GM18873 (cell line): ENCODE measurements around the gene GAB1.
A peak's percentile ranks its signal among the peaks of the same experiment; 100 is the strongest.

Experiments
- ATAC-seq: cut with Tn5 transposase; IDR thresholded peaks from one replicate; pipeline ENCODE4 v1.9.1; 2021; ENCODE audit warnings: mild to moderate bottlenecking, moderate library complexity, moderate number of reproducible peaks; ENCODE audit not compliant: unreplicated experiment, low FRiP score

The GAB1 gene

DNA sequence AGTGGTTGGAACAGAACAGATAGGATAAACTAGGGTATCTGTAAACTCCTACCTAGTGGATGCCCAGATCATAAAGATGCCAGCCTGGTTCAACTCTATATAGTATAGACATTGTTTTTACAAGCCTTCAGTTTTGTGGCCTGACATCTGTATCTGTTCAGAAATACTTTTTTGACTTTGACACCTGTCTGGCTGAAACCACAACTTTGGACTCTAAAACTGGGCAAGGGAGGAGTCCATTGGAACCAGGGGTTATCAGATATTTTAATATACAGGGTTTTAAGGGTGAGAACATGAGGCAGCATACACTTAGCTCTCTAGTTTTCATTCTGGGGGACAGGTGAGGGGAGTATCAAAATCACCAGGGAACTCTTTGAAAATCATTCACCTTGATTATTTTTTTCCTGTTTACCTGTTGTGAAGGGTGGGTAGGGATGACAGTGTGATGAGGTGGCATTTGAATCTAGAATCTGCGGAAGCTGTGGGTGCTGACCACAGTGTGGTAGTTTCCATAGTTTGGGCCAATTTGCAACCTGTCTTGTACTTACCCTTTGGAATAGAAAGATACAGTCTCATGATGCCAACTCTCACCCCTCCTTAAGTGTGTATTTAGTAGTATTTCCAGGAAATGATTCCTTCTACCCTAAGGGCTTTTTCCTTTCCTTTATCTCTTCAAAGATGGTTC, 20.6 kb downstream of the GAB1 start:
- no peak for ATAC-seq

DNA sequence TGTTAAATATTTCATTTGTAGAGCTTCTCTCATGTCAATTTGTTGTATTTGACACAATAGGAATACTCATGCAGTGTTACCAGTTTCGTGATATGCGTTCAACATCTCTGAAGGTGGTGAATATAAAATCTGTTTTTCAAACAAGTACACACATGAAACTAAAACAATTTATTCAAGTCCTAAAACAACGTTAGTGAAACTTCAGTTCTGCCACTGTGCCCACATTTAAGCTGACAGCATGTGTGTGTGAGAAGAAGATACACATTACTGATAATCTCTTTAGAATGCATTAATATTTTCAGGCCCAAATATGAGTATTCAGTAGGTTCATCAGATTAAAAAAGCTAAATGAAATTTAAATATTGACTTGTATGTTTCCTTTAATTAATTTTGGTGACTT, 21.7 kb downstream of the GAB1 start:
- no peak for ATAC-seq

DNA sequence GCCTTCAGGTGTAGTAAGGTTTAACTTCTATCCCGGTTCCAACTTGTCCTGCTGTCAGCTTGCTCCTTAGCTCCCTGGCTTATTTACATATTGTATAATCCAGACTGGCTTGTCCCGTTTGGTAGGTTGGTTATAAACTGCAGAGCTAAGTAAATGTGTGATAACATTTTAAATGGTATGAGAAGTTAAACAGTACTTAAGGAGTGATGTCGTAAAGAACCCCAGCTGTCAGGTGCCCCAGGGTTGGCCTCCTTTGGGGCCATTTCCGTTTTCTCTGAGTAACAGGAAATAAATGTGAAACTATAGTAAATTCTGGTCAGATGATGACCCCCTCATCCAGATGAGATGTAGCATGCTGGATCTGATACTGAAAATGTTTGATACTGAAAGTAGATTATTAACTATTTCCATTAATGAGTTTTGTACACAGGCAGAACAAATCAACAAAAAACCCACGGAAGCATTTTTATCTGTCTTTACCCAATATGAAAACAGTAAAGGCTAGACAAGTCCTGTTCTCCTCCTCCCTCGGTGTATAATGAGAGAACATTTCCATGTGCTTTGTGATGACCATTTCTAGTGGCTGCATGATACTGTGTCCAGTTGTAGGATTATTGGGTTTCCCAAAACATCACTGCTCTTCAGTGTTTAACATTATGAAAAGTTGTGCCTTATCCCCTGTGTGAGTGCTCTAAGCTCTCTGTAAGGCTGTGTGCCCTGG, 22.4 kb downstream of the GAB1 start:
- ATAC-seq: peak; percentile 92

DNA sequence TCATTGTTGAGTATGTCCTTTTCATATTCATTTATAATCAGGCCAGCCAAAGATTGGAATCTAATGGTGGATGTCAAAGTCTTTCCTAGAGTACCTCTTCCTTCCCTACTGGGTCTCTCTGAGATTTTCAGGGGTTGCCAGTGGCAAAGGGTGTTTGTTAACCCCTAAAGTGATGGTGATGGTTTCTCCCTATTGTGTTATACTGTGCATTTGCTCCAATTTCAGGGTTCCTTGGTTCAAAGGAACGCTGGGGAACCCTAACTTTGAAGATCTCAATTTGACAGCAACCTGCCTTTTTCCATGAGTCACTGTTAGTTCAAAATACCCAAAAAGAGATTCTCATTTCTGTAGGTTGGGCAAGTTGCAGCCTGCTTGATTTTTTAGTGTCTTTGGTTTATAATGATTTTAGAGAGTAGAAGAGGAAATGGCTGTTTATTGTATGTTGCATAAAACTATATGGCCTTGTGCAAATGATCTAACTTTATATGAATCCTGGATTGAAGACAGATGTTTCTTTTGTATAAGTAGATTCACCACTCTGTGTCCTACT, 23.0 kb downstream of the GAB1 start:
- ATAC-seq: no peak

DNA sequence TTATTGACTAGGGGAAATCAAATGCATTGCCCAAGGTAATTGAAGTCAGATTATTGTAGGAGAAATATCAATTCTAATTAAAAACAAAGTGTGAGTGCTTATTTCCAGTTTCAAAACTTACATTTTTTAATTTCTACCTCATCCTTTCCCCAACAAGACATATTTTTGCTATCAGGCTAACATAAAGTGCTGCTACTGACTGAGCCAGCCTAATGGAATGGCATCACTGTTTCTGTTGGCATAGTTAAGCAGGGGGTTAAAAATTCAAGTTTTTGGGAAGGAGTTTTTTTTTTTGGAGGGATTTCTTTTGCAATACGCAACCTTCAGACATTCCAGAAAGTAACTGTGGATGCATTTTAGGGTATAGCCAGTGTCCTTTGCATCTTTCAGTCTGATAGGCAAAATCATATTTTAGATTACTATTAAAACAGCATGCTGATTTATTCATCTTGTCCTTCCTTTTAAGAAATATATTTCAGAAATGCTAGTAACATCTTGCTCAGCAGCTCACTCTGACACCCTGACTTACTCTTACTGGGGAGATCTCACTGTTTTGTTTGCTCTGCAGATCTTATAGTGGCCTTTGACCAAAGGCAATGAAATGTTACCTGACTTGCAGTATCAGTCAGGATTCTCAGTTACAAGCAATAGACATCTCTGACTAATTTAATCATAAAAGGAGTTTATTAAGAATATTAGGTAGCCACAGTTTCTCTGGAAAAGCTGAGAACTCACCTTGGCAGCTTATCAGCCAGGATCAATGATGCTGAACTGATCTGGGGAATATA, 24.4 kb downstream of the GAB1 start:
- no peak for ATAC-seq

DNA sequence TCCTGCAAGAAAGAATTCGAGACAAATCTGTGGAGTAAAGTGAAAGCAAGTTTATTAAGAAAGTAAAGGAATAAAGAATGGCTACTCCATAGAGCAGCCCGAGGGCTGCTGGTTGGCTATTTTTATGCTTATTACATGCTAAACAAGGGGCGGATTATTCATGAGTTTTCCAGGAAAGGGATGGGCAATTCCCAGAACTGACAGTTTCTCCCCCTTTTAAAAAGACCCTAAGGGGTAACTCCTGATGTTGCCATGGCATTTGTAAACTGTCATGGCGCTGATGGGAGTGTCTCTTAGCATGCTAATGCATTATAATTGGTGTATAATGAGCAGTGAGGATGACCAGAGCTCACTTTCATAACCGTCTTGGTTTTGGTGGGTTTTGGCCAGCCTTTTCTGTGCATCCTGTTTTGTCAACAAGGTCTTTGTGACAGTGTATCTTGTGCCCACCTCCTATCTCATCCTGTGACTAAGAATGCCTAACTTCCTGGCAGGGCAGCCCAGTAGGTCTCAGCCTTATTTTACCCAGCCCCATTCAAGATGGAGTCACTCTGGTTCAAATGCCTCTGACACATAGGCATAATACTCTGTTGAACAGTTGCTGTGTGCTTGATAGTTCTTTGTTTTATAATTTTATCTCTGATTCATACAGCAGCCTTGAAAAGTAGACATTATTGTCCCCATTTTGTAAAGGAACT, 25.8 kb downstream of the GAB1 start:
- no peak for ATAC-seq

DNA sequence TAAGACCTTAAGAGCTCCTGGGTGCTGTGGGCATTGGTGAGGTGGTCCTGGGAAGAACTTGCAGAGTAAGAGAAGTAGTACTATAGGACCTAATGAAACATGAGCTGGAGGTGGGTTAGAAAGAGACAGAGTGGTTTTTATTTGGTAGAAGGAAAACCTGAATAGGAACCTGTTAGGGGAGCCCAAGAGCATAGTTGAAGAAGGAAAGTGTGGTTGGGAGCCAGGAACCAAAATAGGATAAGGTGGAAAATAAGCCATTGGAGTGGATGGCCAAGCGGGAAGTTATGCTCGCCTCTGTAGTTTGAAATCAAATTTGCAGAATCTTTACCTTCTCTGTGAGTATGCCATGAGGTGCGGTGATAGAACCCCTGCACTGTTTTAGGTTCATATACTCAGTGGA, 26.7 kb downstream of the GAB1 start:
- no peak for ATAC-seq

DNA sequence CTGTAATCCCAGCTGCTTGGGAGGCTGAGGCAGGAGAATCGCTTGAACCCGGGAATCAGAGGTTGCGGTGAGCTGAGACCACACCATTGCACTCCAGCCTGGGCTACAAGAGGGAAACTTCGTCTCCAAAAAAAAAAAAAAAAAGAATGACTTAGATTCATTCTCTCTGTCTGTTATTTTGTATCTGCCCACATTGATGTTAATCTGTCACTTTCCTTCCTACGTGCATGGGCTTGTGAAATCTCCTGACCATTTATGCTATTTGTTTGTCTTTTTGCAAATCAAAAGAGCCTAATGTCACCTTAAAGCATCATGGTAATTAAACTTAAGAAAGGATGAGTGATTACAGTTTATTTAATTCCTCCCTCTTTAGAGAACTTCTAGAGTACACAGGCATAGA, 27.4 kb downstream of the GAB1 start:
- ATAC-seq: no peak

DNA sequence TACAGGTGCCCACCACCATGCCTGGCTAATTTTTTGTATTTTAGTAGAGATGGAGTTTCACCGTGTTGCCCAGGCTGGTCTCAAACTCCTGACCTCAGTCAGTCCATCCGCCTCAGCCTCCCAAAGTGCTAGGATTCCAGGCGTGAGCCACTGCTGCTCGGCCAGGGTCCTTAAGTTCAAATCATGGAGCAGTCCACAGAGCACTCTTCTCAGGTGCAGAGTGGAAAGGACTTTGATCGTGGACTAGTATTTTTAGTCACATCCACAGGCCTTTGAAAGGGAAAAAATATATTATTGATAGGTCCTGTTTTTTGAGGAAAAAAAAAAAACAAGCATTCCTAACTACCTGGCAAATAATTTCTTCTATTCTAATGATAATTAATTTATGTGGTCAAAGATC, 31.2 kb downstream of the GAB1 start:
- ATAC-seq: no peak

DNA sequence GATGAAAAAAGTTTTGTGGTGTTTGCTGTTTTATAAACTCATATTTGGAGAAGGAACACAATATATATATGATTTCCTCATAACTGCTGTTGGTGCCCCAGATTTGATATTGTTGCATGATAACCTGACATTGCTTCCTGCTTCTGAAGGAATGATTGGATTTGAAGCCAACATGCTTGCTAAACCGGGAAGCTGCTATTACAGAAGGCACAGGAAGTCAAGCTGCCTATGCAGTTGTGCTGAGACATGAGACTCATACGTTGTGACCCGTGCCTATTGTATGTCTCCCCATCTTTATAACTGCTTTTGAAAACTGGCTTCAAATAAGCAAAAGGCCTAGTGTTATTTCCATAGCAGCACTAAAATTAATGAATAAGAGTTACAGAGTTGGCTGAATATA, 32.9 kb downstream of the GAB1 start:
- ATAC-seq: no peak

DNA sequence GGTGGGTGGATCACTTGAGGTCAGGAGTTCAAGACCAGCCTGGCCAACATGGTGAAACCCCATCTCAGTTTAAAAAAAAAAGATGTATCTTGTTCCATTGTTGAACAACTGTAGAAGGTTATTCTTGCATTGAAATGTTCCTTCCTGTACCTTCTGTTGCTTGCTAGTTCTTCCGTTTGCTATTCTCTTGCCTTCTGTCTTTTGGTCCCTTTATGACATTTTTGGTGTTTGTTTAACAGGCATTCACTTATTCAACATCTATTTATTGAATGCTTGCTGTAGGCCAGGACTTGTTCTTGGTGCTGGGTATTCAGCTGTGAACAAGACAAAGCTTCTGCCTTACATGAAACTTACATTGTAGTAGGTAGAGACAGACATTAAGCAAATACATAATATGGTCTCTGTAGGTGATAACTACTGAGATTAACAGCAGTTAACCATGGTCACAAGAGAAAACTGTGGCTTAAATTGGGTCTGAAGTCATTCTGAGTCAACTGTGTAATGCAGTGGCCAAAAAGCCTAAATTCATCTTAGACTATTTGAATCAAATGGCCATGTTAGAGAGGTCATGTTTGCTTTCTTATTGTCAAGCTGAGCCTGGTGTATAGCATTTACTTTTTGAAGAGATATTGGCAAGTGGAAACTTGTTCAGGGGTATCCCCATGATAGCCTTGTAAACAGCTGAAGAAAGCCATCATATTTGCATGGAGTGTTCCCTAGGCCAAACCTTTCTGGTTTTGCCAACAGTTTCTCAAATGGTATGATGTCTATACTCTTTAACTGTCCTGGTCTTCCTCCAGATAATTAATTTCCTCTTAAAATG, 35.6 kb downstream of the GAB1 start:
- ATAC-seq: peak; percentile 77

DNA sequence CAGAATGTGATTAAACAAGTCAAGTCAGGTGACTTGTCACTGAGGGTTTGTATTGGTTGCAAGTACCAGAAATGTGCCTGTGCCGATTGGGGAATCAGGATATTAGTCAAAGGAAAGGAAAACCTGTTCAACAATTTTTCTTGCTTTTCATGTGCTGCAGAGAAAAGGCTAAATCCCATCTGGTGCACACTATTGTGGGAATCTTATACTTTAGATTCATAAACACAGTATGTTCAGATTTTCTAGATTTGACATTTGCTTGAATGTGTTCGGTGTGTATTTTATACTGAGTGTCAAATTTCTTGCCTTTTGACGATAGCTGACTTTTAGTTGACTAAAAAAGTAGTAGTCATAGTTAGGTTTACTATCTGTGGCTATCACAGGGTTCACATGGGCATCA, 37.6 kb downstream of the GAB1 start:
- no peak for ATAC-seq

DNA sequence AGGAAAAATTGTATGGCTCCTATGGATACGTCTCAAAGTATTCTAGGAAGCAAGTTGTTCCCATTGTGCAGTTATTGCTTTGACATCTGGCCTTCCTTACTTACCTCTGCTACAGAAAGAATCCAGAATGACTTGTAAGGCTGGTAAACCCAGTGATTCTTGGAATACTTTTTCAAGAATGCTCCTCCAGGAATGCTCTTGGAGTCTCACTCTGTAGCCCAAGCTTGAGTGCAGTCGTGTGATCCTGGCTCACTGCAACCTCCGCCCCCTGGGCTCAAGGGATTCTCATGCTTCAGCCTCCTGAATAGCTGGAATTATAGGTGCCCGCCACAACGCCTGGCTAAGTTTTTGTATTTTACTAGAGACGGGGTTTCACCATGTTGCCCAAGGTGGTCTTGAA, 38.1 kb downstream of the GAB1 start:
- ATAC-seq: no peak

DNA sequence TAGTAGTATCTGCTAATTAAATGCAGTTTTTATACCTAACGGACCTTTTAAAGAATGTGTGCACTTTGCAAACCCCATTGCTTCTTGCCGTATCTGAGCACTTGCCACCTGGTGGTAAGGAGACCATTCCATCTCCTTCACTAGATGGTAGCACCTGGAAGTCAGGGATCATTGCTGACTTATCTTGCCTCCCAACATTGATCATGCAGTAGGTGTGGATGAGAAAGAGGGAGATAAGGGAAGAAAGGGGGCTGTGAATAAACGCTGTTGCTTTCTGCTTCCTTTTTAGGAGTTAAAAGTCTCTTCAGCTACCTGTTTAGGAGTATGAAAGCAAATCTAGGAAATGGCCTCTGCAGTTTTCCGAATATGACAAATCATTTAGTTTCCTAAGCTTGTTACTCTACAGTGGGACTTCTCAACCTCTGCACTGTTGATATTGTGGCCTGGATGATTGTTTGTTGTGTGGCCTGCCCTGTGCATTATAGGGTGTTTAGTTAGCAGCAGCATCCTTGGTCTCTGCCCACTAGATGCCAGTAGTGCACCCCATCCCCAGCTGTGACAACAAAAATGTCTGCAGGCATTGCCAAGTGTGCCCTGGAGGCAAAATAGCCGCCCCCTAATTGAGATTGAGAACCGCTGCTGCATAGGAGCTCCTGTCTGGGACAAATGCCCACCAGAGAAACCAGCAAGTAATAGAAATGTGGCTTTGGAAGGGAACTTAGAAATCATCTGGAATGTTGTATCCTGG, 38.8 kb downstream of the GAB1 start:
- peak; percentile 40 for ATAC-seq

DNA sequence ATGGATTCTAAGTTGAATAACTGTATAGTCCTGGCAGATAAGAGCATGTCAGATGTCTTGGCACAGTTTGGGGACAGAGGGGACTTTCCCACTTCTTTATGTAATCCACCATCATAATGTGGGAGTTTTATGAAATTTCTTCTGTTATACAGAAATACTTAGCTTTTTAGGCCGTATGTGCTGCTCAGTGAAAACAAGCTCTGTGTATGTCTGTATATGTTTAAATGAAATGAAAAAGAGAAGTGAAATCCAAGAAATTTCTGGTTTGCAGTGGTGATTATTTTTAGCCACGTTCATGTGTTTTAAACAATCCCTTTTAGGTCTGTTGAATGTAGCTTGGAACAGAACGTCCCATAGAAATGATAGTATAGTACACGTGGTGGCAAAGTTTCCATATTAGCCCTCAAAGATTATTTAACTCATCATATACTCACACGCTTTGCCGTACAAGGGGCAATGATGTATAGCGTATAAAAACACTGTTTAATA, 41.0 kb downstream of the GAB1 start:
- ATAC-seq: peak; percentile 64

DNA sequence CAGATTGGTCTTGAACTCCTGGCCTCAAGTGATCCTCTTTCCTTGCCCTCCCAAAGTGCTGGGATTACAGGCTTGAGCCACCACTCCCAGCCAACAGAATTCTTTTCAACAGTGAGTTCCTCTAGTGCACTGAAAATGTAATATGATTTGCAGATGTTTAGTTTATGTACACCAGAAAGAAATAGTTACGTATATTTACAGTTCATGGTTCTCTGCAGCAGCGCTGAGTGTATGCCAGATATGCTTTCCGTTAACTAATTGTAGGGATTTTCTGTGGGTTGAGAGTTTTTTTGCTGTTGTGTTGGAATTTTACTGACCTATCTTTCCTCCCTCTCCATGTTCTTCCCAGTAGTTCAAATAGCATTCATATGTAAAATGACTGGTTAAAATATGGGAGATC, 44.0 kb downstream of the GAB1 start:
- no peak for ATAC-seq

DNA sequence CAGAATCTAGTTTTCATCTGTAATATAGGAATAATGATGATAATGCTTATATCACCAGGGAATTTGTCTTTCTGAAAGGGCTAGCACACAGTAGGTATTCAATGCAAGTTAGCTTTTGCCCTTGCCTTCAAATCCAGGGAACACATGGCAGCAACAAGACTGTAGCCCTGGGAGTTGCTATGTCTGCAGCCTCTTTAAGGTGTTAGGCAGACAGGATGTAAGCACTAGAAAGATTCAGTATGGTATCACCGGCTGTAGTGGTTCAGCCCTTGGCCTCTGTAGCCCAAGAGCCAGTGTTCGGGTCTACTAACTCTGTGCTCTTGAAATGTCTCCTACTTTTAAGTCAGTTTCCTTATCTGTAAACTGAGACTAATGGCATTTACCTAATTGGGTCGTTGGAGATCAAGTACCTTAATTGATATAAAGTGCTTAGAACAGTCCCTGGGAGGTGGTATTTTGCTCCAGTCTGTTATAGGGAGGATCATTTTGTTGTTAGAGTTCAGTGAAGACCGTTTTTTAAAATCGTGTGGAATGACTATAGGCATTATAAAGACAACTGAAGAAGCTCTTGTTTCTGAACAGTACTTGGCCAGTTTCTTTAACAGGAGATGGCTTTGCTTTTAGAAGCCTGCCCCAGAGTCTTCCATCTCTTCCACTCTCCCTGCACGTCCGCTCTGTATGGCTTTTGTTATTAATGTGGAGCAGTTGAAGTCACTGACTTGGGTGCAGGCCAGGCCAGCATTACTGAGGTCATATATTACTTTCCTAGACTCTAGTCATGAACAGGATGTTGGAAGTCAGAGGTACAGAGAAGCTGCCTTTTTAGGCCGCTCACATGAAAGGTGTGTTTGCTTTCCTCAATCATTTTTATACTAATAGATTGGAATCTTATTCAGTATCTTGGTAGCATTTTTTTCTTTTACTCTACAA, 44.8 kb downstream of the GAB1 start:
- ATAC-seq: peak; percentile 33

DNA sequence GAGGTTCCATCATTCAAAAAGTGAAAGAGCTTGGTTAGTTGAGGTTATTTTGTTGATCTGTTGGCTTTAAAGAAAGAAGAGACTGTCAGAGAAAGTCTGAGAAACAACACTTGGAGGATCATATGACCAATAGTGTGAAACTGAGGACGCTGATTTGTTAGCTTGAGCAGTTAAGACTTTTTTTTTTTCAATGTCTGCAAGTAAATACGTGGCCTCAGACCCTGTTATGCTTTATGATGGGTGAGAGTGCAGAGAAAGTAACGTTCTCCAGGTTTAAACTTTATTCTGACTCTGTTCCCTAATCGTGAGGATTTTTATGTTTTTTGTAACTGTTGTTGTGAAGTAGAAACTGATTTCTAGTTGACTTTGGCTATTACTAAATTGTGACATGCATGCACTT, 45.9 kb downstream of the GAB1 start:
- no peak for ATAC-seq
